ENCODE measurements around the gene DGKQ.
A peak's percentile ranks its signal among the peaks of the same experiment; 100 is the strongest.
"Not testable (repeated sequence)": the region's sequence is repeated elsewhere in the genome, so short reads cannot be mapped to it uniquely, and the experiment has no call there.

DGKQ gene

GRCh38 chr4:926538-926937 is 46.8 kb downstream of the DGKQ start:
- no peak for DNase-seq (ENCODE audit: extremely low spot score)
- ChIA-PET POLR2A (no interaction called here), CTCF (no interaction called here)
- no peak for TF ChIP-seq CTCF (IDR thresholded peaks at IDR 0.05; ENCODE audit: control extremely low read depth, extremely low read depth, low read depth, missing control alignments)

- TF ChIP-seq CTCF (IDR thresholded peaks at IDR 0.05; ENCODE audit: control extremely low read depth, extremely low read depth, low read depth, missing control alignments) = no peak
- ChIA-PET POLR2A (no interaction called here), CTCF (no interaction called here)
- no peak for DNase-seq (ENCODE audit: extremely low spot score)
These were observed 47.4 kb downstream of the DGKQ start for GRCh38 chr4:925771-926500.

GRCh38 chr4:925171-925570 is 48.2 kb downstream of the DGKQ start:
- ChIA-PET CTCF (no interaction called here), POLR2A (no interaction called here)
- no peak for DNase-seq (ENCODE audit: extremely low spot score)
- TF ChIP-seq CTCF (IDR thresholded peaks at IDR 0.05; ENCODE audit: control extremely low read depth, extremely low read depth, low read depth, missing control alignments) = no peak

- TF ChIP-seq CTCF (IDR thresholded peaks at IDR 0.05; ENCODE audit: control extremely low read depth, extremely low read depth, low read depth, missing control alignments) = no peak
- POLR2A ChIA-PET = interaction anchor here (0.8 kb wide), 1 partner anchor 8 kb away, joined by 7 read pairs; the partner anchor contains the start of genes GAK and TMEM175
- DNase-seq (ENCODE audit: extremely low spot score) = peak; percentile 68
- CTCF ChIA-PET = interaction anchor here (1.1 kb wide), 1 partner anchor 8 kb away, joined by 4 read pairs; the partner anchor contains the start of genes GAK and TMEM175
These were observed 49.0 kb downstream of the DGKQ start for GRCh38 chr4:924107-925096.

- peak; percentile 54 for DNase-seq (ENCODE audit: extremely low spot score)
- no peak for TF ChIP-seq CTCF (IDR thresholded peaks at IDR 0.05; ENCODE audit: control extremely low read depth, extremely low read depth, low read depth, missing control alignments)
- ChIA-PET CTCF (interaction anchor here (0.9 to 1.5 kb wide), 5 partner anchors 8 to 65 kb away, joined by 3 to 5 read pairs (median 3); partner anchors contain the start of genes GAK, IDUA and TMEM175), POLR2A (interaction anchor here (0.5 kb wide), 1 partner anchor 248 kb away, joined by 3 read pairs; no protein-coding TSS in a partner anchor)
These were observed 51.5 kb downstream of the DGKQ start for GRCh38 chr4:921830-922331.

GRCh38 chr4:919004-919680 is 54.2 kb downstream of the DGKQ start:
- CTCF ChIA-PET; DNase-seq (ENCODE audit: extremely low spot score); POLR2A ChIA-PET: not testable (repeated sequence)

GRCh38 chr4:918591-918990 is 54.8 kb downstream of the DGKQ start:
- CTCF ChIA-PET; DNase-seq (ENCODE audit: extremely low spot score); POLR2A ChIA-PET: not testable (repeated sequence)
